IPS-18c (cell line): ENCODE measurements around the gene KREMEN1.

Source experiments
- H3K4me3 ChIP-seq: 2 replicates; pipeline ENCODE4 v1.7.0; 2013; ENCODE audit warnings: low read depth, mild to moderate bottlenecking, low read length, moderate library complexity; ENCODE audit not compliant: insufficient read depth
- H3K9me3 ChIP-seq: one replicate; pipeline ENCODE4 v1.6.1; 2013; ENCODE audit warnings: mild to moderate bottlenecking, low read length, moderate library complexity; ENCODE audit not compliant: control insufficient read depth, insufficient read depth

The KREMEN1 gene

GRCh38 chr22:29202212-29203192 lies 129.7 kb downstream of the KREMEN1 start:
- Histone ChIP-seq H3K9me3 (no peaks in the 10 kb centered on the region), H3K4me3 (no peak overlapping the region)

- no peaks in the 10 kb centered on the region for H3K9me3 ChIP-seq
- no peak overlapping the region for H3K4me3 ChIP-seq
Measured at GRCh38 chr22:29203488-29204454, 130.9 kb downstream of the KREMEN1 start.

- Histone ChIP-seq H3K4me3 (no peak overlapping the region), H3K9me3 (no peaks in the 10 kb centered on the region)
Measured at GRCh38 chr22:29204455-29205183, 131.8 kb downstream of the KREMEN1 start.

- H3K4me3 ChIP-seq: peak overlapping the region; percentile 50
Measured at GRCh38 chr22:29205252-29205593, 132.4 kb downstream of the KREMEN1 start.

GRCh38 chr22:29205594-29206371 lies 132.9 kb downstream of the KREMEN1 start, which contains the start of gene EMID1:
Gene EMID1, plus strand, starts transcription at chr22:29205896. Its CDS starts 143 bp downstream, at chr22:29206039.
- Histone ChIP-seq H3K4me3 (peak within 1 kb of the TSS; percentile 86), H3K9me3 (no peaks in the 10 kb centered on the region)

More at GRCh38 chr22:29205252-29205593, 132.4 kb downstream of the KREMEN1 start:
- H3K9me3 ChIP-seq: no peaks in the 10 kb centered on the region

GRCh38 chr22:29206372-29207242 lies 133.8 kb downstream of the KREMEN1 start:
- Histone ChIP-seq H3K9me3 (no peaks in the 10 kb centered on the region), H3K4me3 (peak overlapping the region; percentile 86)

GRCh38 chr22:29207243-29207550 lies 134.4 kb downstream of the KREMEN1 start:
- Histone ChIP-seq H3K4me3 (no peak overlapping the region), H3K9me3 (no peaks in the 10 kb centered on the region)

- Histone ChIP-seq H3K4me3 (no peak overlapping the region), H3K9me3 (no peaks in the 10 kb centered on the region)
Measured at GRCh38 chr22:29207562-29208501, 135.0 kb downstream of the KREMEN1 start.

GRCh38 chr22:29208502-29208862 lies 135.6 kb downstream of the KREMEN1 start:
- Histone ChIP-seq H3K9me3 (no peaks in the 10 kb centered on the region), H3K4me3 (no peak overlapping the region)

GRCh38 chr22:29208879-29209623 lies 136.2 kb downstream of the KREMEN1 start:
- no peaks in the 10 kb centered on the region for H3K9me3 ChIP-seq
- no peak overlapping the region; the same call in 1 of the 2 replicates for H3K4me3 ChIP-seq

- no peak overlapping the region for H3K4me3 ChIP-seq
- H3K9me3 ChIP-seq: no peaks in the 10 kb centered on the region
Measured at GRCh38 chr22:29209624-29209929, 136.7 kb downstream of the KREMEN1 start.

- no peak overlapping the region for H3K4me3 ChIP-seq
- no peaks in the 10 kb centered on the region for H3K9me3 ChIP-seq
Measured at GRCh38 chr22:29211066-29211465, 138.2 kb downstream of the KREMEN1 start.

- Histone ChIP-seq H3K4me3 (no peak overlapping the region), H3K9me3 (no peaks in the 10 kb centered on the region)
Measured at GRCh38 chr22:29211466-29211865, 138.6 kb downstream of the KREMEN1 start.

- H3K9me3 ChIP-seq: no peaks in the 10 kb centered on the region
- no peak overlapping the region for H3K4me3 ChIP-seq
Measured at GRCh38 chr22:29212743-29213142, 139.9 kb downstream of the KREMEN1 start.
